CD4-positive, alpha-beta T cell treated with Interleukin-17A for 1 hour (primary cell): Measurements from ENCODE around the gene AMER2.
"Not testable (repeated sequence)": the region's sequence is repeated elsewhere in the genome, so short reads cannot be mapped to it uniquely, and the experiment has no call there.

Experiments used
- DNase-seq: peaks from one replicate; pipeline ENCODE4 v3.0.0-alpha.2; 2020

Gene AMER2

GRCh38 chr13:25180775-25181537 is 8.9 kb upstream of the AMER2 start:
- DNase-seq: no peak

- DNase-seq: no peak
Measured at GRCh38 chr13:25179832-25180774, 8.0 kb upstream of the AMER2 start.

- DNase-seq: no peak
Measured at GRCh38 chr13:25179011-25179410, 6.9 kb upstream of the AMER2 start.

- DNase-seq: no peak
Measured at GRCh38 chr13:25178070-25178469, 6.0 kb upstream of the AMER2 start.

GRCh38 chr13:25177636-25178035 is 5.5 kb upstream of the AMER2 start:
- no peak for DNase-seq

GRCh38 chr13:25177012-25177411 is 4.9 kb upstream of the AMER2 start:
- no peak for DNase-seq

- DNase-seq: no peak
Measured at GRCh38 chr13:25175431-25175830, 3.3 kb upstream of the AMER2 start.

GRCh38 chr13:25175026-25175425 is 2.9 kb upstream of the AMER2 start:
- no peak for DNase-seq

GRCh38 chr13:25174304-25174703 is 2.2 kb upstream of the AMER2 start:
- DNase-seq: no peak

GRCh38 chr13:25172303-25172630 is 179 bp upstream of the AMER2 start:
- DNase-seq: no peak

- DNase-seq: no peak
Measured at GRCh38 chr13:25171170-25171516, 945 bp downstream of the AMER2 start.

- no peak for DNase-seq
Measured at GRCh38 chr13:25170554-25171111, 1.5 kb downstream of the AMER2 start.

- DNase-seq: no peak
Measured at GRCh38 chr13:25169951-25170553, 2.0 kb downstream of the AMER2 start.

GRCh38 chr13:25169356-25169755 is 2.7 kb downstream of the AMER2 start:
- DNase-seq: no peak

- DNase-seq: no peak
Measured at GRCh38 chr13:25168790-25169189, 3.3 kb downstream of the AMER2 start.

- DNase-seq: no peak
Measured at GRCh38 chr13:25167382-25168174, 4.5 kb downstream of the AMER2 start.

- DNase-seq: no peak
Measured at GRCh38 chr13:25166306-25166705, 5.8 kb downstream of the AMER2 start.

GRCh38 chr13:25165663-25166062 is 6.4 kb downstream of the AMER2 start:
- no peak for DNase-seq

- not testable (repeated sequence) for DNase-seq
Measured at GRCh38 chr13:25165163-25165562, 6.9 kb downstream of the AMER2 start.

GRCh38 chr13:25157681-25158080 is 14.4 kb downstream of the AMER2 start:
- DNase-seq: no peak

GRCh38 chr13:25153736-25154135 is 18.4 kb downstream of the AMER2 start:
- DNase-seq: no peak

GRCh38 chr13:25151626-25152195 is 20.4 kb downstream of the AMER2 start:
- DNase-seq: no peak
